ENCODE data around the gene PRKG2.

PRKG2 gene

GRCh38 chr4:81039351-81039972, 175.6 kb downstream of the PRKG2 start:
- DNase-seq (ENCODE audit: low read depth in 2 of 2), result no peak

GRCh38 chr4:81038636-81039350, 176.2 kb downstream of the PRKG2 start:
- no peak for DNase-seq (ENCODE audit: low read depth in 2 of 2)
